Myocyte (in vitro differentiated cells): ENCODE results near the gene SCAANT1. TPM values are rescaled to one million over a fixed set of nuclear protein-coding genes. Genes with fewer than 3 reads are reported as not detected.

Source experiments
- DNase-seq: peaks from one replicate; pipeline ENCODE4 v3.0.0-alpha.2; 2012; ENCODE audit warnings: low read depth
- total RNA-seq: library from RNA; depleted of rRNA; stranded (reverse); fragments of >200 nt; gene quantifications from 2 replicates; pipeline ENCODE4 v1.2.3, GENCODE V29; 2014

Gene SCAANT1
- total RNA-seq, 1 donor from 2014 or later, result not detected

- DNase-seq, result no peak
Measured at GRCh38 chr3:63934041-63934866, 22.1 kb upstream of the SCAANT1 start.

GRCh38 chr3:63933459-63933858, 21.3 kb upstream of the SCAANT1 start:
- DNase-seq, result no peak

- DNase-seq, result no peak
Measured at GRCh38 chr3:63932509-63933212, 20.5 kb upstream of the SCAANT1 start.

- DNase-seq, result no peak
Measured at GRCh38 chr3:63931290-63931689, 19.1 kb upstream of the SCAANT1 start.

DNA sequence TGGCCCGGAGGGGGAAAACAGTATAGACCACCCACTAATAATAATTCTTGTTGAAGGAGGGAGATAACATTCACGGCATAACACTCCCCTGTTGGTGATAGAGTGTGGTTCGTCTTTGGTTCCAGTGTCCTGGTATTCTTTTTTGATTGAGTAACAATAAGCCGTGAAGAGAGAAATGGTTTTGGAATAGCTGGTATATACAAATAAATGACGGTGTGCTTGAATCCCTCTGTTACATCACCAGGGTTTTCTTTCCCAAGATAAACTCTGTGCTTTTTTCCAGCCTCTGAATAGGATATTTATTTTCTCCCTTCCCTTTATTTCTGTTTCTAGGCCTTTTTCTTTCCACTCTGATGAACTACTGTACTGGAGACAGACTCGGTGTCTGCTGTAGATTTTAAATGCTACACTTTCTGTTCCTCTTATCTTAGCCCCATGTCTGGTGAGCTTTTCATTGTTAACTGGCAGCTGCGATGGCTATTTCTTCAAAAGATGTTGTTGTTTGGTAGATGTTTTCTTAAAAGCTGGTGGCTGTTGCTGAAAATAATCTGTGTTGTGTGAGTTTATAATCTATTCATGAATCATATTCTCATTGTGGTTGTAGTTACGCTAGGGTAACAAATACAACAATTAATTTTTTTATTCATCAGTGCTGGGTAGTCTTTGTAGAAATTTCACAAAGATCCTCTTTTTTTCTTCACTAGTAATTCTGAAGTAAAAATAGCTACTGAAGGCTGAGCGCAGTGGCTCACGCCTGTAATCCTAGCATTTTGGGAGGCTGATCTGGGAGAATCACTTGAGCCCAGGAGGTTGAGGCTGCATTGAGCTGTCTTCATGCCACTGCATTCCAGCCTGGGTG, 15.5 kb upstream of the SCAANT1 start:
- DNase-seq, result no peak

- no peak for DNase-seq
Measured at GRCh38 chr3:63926309-63926708, 14.1 kb upstream of the SCAANT1 start.

DNA sequence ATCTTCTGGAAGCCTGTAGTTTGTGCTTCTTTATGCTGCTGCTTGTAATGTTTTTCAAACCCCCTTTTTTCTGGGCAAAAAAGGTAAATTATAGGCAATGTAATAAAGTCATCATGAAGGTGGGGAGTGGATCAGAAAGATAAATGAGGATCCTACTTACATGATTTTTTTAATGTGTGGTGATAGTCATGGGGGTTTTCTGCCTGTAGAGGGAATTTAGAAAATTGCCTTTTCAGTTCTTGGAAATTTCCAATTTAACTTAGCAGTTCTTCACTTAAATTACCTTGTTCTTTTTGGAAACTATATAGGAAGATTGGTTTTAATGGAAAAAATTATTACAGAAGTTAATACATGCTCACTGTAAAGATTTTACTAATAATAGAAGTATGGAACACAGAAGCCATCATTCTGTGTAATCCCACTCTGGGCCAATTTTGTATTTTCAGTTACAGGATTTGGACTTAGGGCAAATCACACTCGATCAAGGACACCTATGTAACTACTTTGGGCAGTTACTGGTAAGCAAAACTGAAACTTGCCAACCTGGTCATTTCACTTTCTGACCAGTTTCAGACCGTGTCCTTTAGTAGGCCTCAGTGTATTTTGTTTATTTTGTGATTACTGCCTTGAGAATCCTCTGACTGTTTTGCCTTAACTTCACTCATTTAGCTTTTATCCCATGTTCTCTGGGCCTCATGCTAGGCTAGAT, 10.5 kb upstream of the SCAANT1 start:
- no peak for DNase-seq

- no peak for DNase-seq
Measured at GRCh38 chr3:63921741-63922482, 9.7 kb upstream of the SCAANT1 start.

- no peak for DNase-seq
Measured at GRCh38 chr3:63920001-63920400, 7.8 kb upstream of the SCAANT1 start.

GRCh38 chr3:63918321-63918720, 6.1 kb upstream of the SCAANT1 start:
- DNase-seq, result no peak

DNA sequence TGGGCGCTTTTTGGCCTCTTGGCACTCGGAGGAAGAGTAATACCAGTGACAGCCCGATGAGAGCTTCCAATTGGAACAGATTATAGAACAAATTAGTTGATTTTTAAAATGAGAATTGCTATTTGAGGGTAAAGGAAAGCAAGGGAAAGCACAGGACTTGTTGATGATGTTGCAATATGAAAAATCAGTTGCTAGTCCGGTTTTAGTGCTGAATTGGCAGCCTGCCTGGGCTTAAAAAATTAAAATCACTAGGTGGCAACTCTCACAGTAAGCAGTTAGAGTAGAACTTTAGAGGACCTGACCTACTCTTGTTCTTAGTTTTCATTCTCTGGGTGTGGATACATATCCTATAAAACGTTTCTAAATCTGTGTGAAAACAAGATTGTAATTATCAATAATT, 2.1 kb upstream of the SCAANT1 start:
- peak; percentile 25 for DNase-seq

DNA sequence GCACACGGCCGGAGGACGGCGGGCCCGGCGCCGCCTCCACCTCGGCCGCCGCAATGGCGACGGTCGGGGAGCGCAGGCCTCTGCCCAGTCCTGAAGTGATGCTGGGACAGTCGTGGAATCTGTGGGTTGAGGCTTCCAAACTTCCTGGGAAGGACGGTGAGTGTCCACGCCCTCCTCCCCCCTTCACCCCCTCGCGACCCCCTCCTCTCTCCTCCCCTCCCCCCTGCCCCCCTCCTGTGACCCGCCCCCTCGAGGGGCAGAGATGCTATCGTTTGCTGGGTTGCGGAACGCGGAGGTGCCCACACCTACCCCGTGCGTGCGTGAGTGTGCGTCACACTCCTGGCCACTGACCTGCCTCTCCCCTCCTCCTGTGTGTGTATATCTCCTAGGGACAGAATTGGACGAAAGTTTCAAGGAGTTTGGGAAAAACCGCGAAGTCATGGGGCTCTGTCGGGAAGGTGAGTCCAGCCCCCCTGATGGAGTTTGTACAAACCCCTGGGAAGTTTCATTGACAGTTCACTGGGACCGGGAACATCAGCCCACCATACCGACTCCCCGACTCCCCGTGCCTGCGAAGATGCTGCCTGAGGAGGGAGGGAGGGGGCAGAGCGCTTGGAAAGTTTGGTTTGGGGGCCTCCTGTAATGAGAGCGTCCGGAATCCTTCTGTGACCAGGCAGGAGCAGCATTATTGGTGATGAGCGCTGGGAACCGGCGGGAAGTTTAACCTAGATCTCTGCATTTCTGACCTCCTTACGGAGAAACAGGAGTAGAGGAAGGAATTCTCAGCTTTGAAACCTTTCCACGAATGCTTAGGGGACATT, 795 bp upstream of the SCAANT1 start:
- peak; percentile 16 for DNase-seq

- peak; percentile 19 for DNase-seq
Measured at GRCh38 chr3:63911509-63911872, 692 bp downstream of the SCAANT1 start.

- DNase-seq, result no peak
Measured at GRCh38 chr3:63910891-63911290, 1.3 kb downstream of the SCAANT1 start.

- no peak for DNase-seq
Measured at GRCh38 chr3:63910001-63910400, 2.2 kb downstream of the SCAANT1 start.

- DNase-seq, result no peak
Measured at GRCh38 chr3:63909431-63909830, 2.8 kb downstream of the SCAANT1 start.

GRCh38 chr3:63908776-63909175, 3.4 kb downstream of the SCAANT1 start:
- no peak for DNase-seq

DNA sequence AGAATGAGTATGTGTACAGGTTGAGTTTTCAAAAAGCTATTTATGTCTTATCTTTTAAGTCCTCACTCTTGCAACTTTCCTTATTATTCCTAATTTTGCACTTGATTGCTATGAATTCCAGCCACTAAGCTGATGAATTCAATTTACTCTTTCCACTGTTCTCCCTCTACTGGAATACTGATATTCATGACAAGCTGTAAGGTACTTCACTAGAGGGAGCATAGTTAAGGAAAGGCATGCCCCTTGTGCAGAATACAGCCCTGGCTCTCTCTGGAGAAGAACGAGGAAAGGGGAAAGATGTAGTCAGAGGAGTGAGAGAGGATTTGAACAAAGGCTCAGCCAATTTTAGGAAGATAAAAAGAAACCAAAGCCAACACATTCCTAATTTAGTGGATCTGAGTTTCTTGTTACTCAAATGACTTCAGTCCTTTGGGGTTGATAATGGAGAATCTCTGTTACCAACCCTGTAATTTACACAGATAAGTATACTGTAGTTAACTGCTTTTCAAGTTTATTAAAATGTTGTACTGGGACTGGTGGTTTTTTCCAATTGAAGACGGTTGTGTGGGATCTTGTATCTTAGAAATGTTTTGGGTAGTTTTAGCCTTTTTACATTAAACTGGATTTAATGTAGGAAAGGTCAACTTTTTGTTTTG, 4.0 kb downstream of the SCAANT1 start:
- peak; percentile 10 for DNase-seq
